Glomerular visceral epithelial cell (primary cell): ENCODE results near the gene WNT6.
A peak's percentile ranks its signal among the peaks of the same experiment; 100 is the strongest.

Experiments used
- DNase-seq: peaks from one replicate; pipeline ENCODE4 v3.0.0-alpha.2; 2016; ENCODE audit errors: extremely low spot score

Gene WNT6

GRCh38 chr2:218893349-218894150 is 33.9 kb downstream of the WNT6 start:
- DNase-seq: no peak

GRCh38 chr2:218894151-218894879 is 34.7 kb downstream of the WNT6 start:
- no peak for DNase-seq

- DNase-seq: no peak
Observed at GRCh38 chr2:218894880-218895157, 35.2 kb downstream of the WNT6 start.

GRCh38 chr2:218895326-218895725 is 35.7 kb downstream of the WNT6 start:
- DNase-seq: no peak

GRCh38 chr2:218895759-218896500 is 36.3 kb downstream of the WNT6 start:
- DNase-seq: no peak

- peak; percentile 91 for DNase-seq
Observed at GRCh38 chr2:218896501-218897393, 37.1 kb downstream of the WNT6 start.

- DNase-seq: no peak
Observed at GRCh38 chr2:218897394-218898108, 37.9 kb downstream of the WNT6 start.

GRCh38 chr2:218898109-218898878 is 38.7 kb downstream of the WNT6 start:
- DNase-seq: peak; percentile 61

- DNase-seq: no peak
Observed at GRCh38 chr2:218899147-218899546, 39.5 kb downstream of the WNT6 start.

GRCh38 chr2:218902427-218902826 is 42.8 kb downstream of the WNT6 start:
- DNase-seq: no peak

GRCh38 chr2:218904176-218904575 is 44.6 kb downstream of the WNT6 start:
- DNase-seq: no peak

GRCh38 chr2:218908721-218909619 is 49.4 kb downstream of the WNT6 start:
- DNase-seq: peak; percentile 80

- DNase-seq: no peak
Observed at GRCh38 chr2:218910741-218911140, 51.1 kb downstream of the WNT6 start.

- DNase-seq: no peak
Observed at GRCh38 chr2:218920504-218920903, 60.9 kb downstream of the WNT6 start.
